ENCODE data around the gene MRPL50. TPM values are rescaled to one million over a fixed set of nuclear protein-coding genes. Genes with fewer than 3 reads are reported as not detected.

Gene MRPL50
- total RNA-seq, 1 donor from 2014 or later, result 11.9 TPM

GRCh38 chr9:101354143-101354764 lies 44.2 kb downstream of the MRPL50 start:
- H3K36me3 ChIP-seq (ENCODE audit: insufficient read depth, low read length), result no peaks in the 10 kb centered on the region
- H3K4me1 ChIP-seq (ENCODE audit: insufficient read depth, low read length), result no peaks in the 10 kb centered on the region
- no peak overlapping the region for H3K4me3 ChIP-seq (ENCODE audit: insufficient read depth, low read depth, low read length)
- H3K9me3 ChIP-seq (ENCODE audit: insufficient read depth, low read depth, low read length), result no peaks in the 10 kb centered on the region
- H4K20me1 ChIP-seq (ENCODE audit: insufficient read depth, low read length), result no peaks in the 10 kb centered on the region
- no peak overlapping the region for H2AFZ ChIP-seq (ENCODE audit: low read depth, low read length)
- DNase-seq (ENCODE audit: low read depth) (no peak), FAIRE-seq (no peak)
- Mint-ChIP-seq H3K27me3 (ENCODE audit: low read depth, unreplicated experiment) (no peaks in the 10 kb centered on the region), H3K36me3 (ENCODE audit: low read depth, unreplicated experiment) (no peaks in the 10 kb centered on the region), H3K27ac (ENCODE audit: unreplicated experiment) (no peak overlapping the region), H3K4me3 (ENCODE audit: unreplicated experiment) (no peak overlapping the region), H3K4me1 (ENCODE audit: low read depth, unreplicated experiment) (peaks cover 15% of the 10 kb centered on the region), H3K9me3 (ENCODE audit: unreplicated experiment) (peaks cover 6% of the 10 kb centered on the region)
- no peak for TF ChIP-seq CTCF (IDR thresholded peaks at IDR 0.05; ENCODE audit: insufficient read depth, low read depth, low read length)
- no peak for TF ChIP-seq EZH2 (IDR thresholded peaks at IDR 0.05; ENCODE audit: insufficient read depth, low read length)
- H3K27me3 ChIP-seq (ENCODE audit: insufficient read depth, low read length), result no peaks in the 10 kb centered on the region
- H3K27ac ChIP-seq (ENCODE audit: low read depth, low read length), result no peak overlapping the region
- H3K79me2 ChIP-seq (ENCODE audit: insufficient read depth, low read length), result no peaks in the 10 kb centered on the region
- no peak overlapping the region for H3K4me2 ChIP-seq (ENCODE audit: low read length)
- no peak overlapping the region for H3K9ac ChIP-seq (ENCODE audit: low read length)

- no peak overlapping the region for H3K4me3 ChIP-seq (ENCODE audit: insufficient read depth, low read depth, low read length)
- TF ChIP-seq EZH2 (IDR thresholded peaks at IDR 0.05; ENCODE audit: insufficient read depth, low read length), result no peak
- TF ChIP-seq CTCF (IDR thresholded peaks at IDR 0.05; ENCODE audit: insufficient read depth, low read depth, low read length), result no peak
- no peaks in the 10 kb centered on the region for H3K79me2 ChIP-seq (ENCODE audit: insufficient read depth, low read length)
- DNase-seq (ENCODE audit: low read depth) (no peak), FAIRE-seq (no peak)
- Mint-ChIP-seq H3K4me1 (ENCODE audit: low read depth, unreplicated experiment) (peaks cover 15% of the 10 kb centered on the region), H3K4me3 (ENCODE audit: unreplicated experiment) (no peak overlapping the region), H3K36me3 (ENCODE audit: low read depth, unreplicated experiment) (no peaks in the 10 kb centered on the region), H3K27me3 (ENCODE audit: low read depth, unreplicated experiment) (no peaks in the 10 kb centered on the region), H3K27ac (ENCODE audit: unreplicated experiment) (no peak overlapping the region), H3K9me3 (ENCODE audit: unreplicated experiment) (peaks cover 6% of the 10 kb centered on the region)
- no peaks in the 10 kb centered on the region for H3K27me3 ChIP-seq (ENCODE audit: insufficient read depth, low read length)
- H3K4me1 ChIP-seq (ENCODE audit: insufficient read depth, low read length), result no peaks in the 10 kb centered on the region
- H3K9ac ChIP-seq (ENCODE audit: low read length), result no peak overlapping the region
- no peak overlapping the region for H3K4me2 ChIP-seq (ENCODE audit: low read length)
- no peaks in the 10 kb centered on the region for H3K9me3 ChIP-seq (ENCODE audit: insufficient read depth, low read depth, low read length)
- no peak overlapping the region for H2AFZ ChIP-seq (ENCODE audit: low read depth, low read length)
- no peak overlapping the region for H3K27ac ChIP-seq (ENCODE audit: low read depth, low read length)
- no peaks in the 10 kb centered on the region for H3K36me3 ChIP-seq (ENCODE audit: insufficient read depth, low read length)
- no peaks in the 10 kb centered on the region for H4K20me1 ChIP-seq (ENCODE audit: insufficient read depth, low read length)
Measured at GRCh38 chr9:101353683-101354082, 44.7 kb downstream of the MRPL50 start.

- Mint-ChIP-seq H3K4me1 (ENCODE audit: low read depth, unreplicated experiment) (peaks cover 15% of the 10 kb centered on the region), H3K36me3 (ENCODE audit: low read depth, unreplicated experiment) (no peaks in the 10 kb centered on the region), H3K4me3 (ENCODE audit: unreplicated experiment) (no peak overlapping the region), H3K9me3 (ENCODE audit: unreplicated experiment) (peaks cover 6% of the 10 kb centered on the region), H3K27me3 (ENCODE audit: low read depth, unreplicated experiment) (no peaks in the 10 kb centered on the region), H3K27ac (ENCODE audit: unreplicated experiment) (no peak overlapping the region)
- Histone ChIP-seq H3K4me1 (ENCODE audit: insufficient read depth, low read length) (no peaks in the 10 kb centered on the region), H3K4me3 (ENCODE audit: insufficient read depth, low read depth, low read length) (no peak overlapping the region), H3K79me2 (ENCODE audit: insufficient read depth, low read length) (no peaks in the 10 kb centered on the region), H2AFZ (ENCODE audit: low read depth, low read length) (no peak overlapping the region), H4K20me1 (ENCODE audit: insufficient read depth, low read length) (no peaks in the 10 kb centered on the region), H3K27ac (ENCODE audit: low read depth, low read length) (no peak overlapping the region), H3K36me3 (ENCODE audit: insufficient read depth, low read length) (no peaks in the 10 kb centered on the region), H3K27me3 (ENCODE audit: insufficient read depth, low read length) (no peaks in the 10 kb centered on the region), H3K4me2 (ENCODE audit: low read length) (no peak overlapping the region), H3K9ac (ENCODE audit: low read length) (no peak overlapping the region), H3K9me3 (ENCODE audit: insufficient read depth, low read depth, low read length) (no peaks in the 10 kb centered on the region)
- FAIRE-seq (no peak), DNase-seq (ENCODE audit: low read depth) (no peak)
- no peak for TF ChIP-seq CTCF (IDR thresholded peaks at IDR 0.05; ENCODE audit: insufficient read depth, low read depth, low read length)
Measured at GRCh38 chr9:101352892-101353463, 45.4 kb downstream of the MRPL50 start.

Measured in astrocyte (in vitro differentiated cells and primary cell).